K562 (cell line): ENCODE data around the gene TJP2. TPM values are rescaled to one million over a fixed set of nuclear protein-coding genes. Genes with fewer than 3 reads are reported as not detected.

Experiments
- ATAC-seq: fragments of 200-7000 bp; cut with Tn5 transposase; 3 replicates; pipeline ENCODE4 v1.9.1; 2020; ENCODE audit warnings: moderate library complexity
- BruUV-seq: library from RNA; stranded (reverse); fragments of 400-500 nt; replicated peaks from 2 replicates; lab custom pipeline; 2021; lab: Mats Ljungman, UMichigan
- CTCF ChIA-PET: fragments of 300-600 bp; formaldehyde crosslinking; extraction: SDS; loops from one replicate; lab custom pipeline; 2021; ENCODE audit warnings: low intra/inter-chr PET ratio; lab: Yijun Ruan, JAX
- POLR2A ChIA-PET: fragments of 300-600, 350-650 bp; sonication (Branson Sonifier 250); formaldehyde crosslinking; extraction: SDS; loops from one replicate; lab custom pipeline; 2021; ENCODE audit warnings: antibody characterized with exemption, inconsistent platforms; lab: Yijun Ruan, JAX
- DNase-seq, 4 experiments: peaks; one replicate each; pipeline versions ENCODE4 v3.0.0 to v3.0.0-alpha.2; 2011 to 2018; ENCODE audit warnings: low spot score in 3 of 4, mixed read lengths in 3 of 4; ENCODE audit errors: extremely low read depth in 1 of 4
- FAIRE-seq: peaks from 2 replicates; lab custom pipeline; 2011; peaks lifted over from hg19 to GRCh38; lab: Jason Lieb, UNC
- H2AFZ ChIP-seq: 2 replicates; pipeline ENCODE4 v1.6.0; 2011; ENCODE audit warnings: low read depth, low read length, control low read depth, inconsistent platforms
- H3K27ac ChIP-seq: fragments of 200-600 bp; 3 replicates; pipeline ENCODE4 v1.8.0; 2011; ENCODE audit warnings: low read depth, mild to moderate bottlenecking, control low read depth, inconsistent platforms, low read length, moderate library complexity, mixed read lengths; ENCODE audit errors: extremely low read depth
- H3K27me3 ChIP-seq, 2 experiments: fragments of 300-600 bp in 1 of 2; 2 replicates in 1 of 2; 3 replicates in 1 of 2; pipeline versions ENCODE4 v1.6.0 to v1.8.0; 2011; ENCODE audit warnings: inconsistent platforms in 2 of 2, low read length in 2 of 2, mild to moderate bottlenecking in 1 of 2, mixed read lengths in 1 of 2, moderate library complexity in 1 of 2; ENCODE audit not compliant: control insufficient read depth in 2 of 2, insufficient read depth in 2 of 2
- H3K36me3 ChIP-seq: fragments of 300-600 bp; 3 replicates; pipeline ENCODE4 v1.8.0; 2011; ENCODE audit warnings: mild to moderate bottlenecking, low read length, inconsistent platforms; ENCODE audit not compliant: control insufficient read depth, insufficient read depth
- H3K4me1 ChIP-seq, 2 experiments: fragments of 200-600 bp in 1 of 2; replicated peaks in 1 of 2; 2 replicates in 1 of 2; 3 replicates in 1 of 2; pipeline versions ENCODE4 v1.5.1 to v1.8.0; 2011; ENCODE audit warnings: inconsistent platforms in 2 of 2, low read length in 2 of 2, mild to moderate bottlenecking in 1 of 2, mixed read lengths in 1 of 2, moderate library complexity in 1 of 2; ENCODE audit not compliant: control insufficient read depth in 2 of 2, insufficient read depth in 2 of 2
- H3K4me2 ChIP-seq: 2 replicates; pipeline ENCODE4 v1.6.1; 2011; ENCODE audit warnings: low read length, control low read depth, inconsistent platforms, mixed read lengths; ENCODE audit not compliant: insufficient read depth
- H3K4me3 ChIP-seq: fragments of 200-600 bp; sonication (generic), shearing (Covaris generic); 2 replicates; pipeline ENCODE4 v1.5.1; 2016; ENCODE audit warnings: control low read depth, inconsistent platforms
- H3K79me2 ChIP-seq: fragments of 200-600 bp; 3 replicates; pipeline ENCODE4 v1.8.0; 2011; ENCODE audit warnings: low read length, inconsistent platforms; ENCODE audit not compliant: control insufficient read depth, insufficient read depth
- H3K9ac ChIP-seq, 2 experiments: 2 replicates each; pipeline versions ENCODE4 v1.6.0 to v1.6.1; 2011; ENCODE audit warnings: low read depth in 2 of 2, low read length in 2 of 2, control low read depth in 1 of 2, inconsistent platforms in 1 of 2, mild to moderate bottlenecking in 1 of 2, mixed read lengths in 1 of 2; ENCODE audit not compliant: insufficient read depth in 1 of 2
- H3K9me1 ChIP-seq: one replicate; pipeline ENCODE4 v1.6.0; 2011; ENCODE audit warnings: inconsistent platforms, mild to moderate bottlenecking, low read length, moderate library complexity; ENCODE audit not compliant: control insufficient read depth, insufficient read depth
- H3K9me3 ChIP-seq: replicated peaks from 2 replicates; pipeline ENCODE4 v1.5.1; 2011; ENCODE audit warnings: low read depth, low read length, inconsistent platforms; ENCODE audit not compliant: control insufficient read depth, insufficient read depth
- H4K20me1 ChIP-seq: replicated peaks from 2 replicates; pipeline ENCODE4 v1.6.1; 2011; ENCODE audit warnings: low read length, inconsistent platforms, mixed read lengths; ENCODE audit not compliant: control insufficient read depth, insufficient read depth
- DMBX1 ChIP-seq: fragments of 250-450 bp; sonication (Bioruptor Pico); IDR thresholded peaks from 2 replicates; pipeline ENCODE4 v1.8.0; 2022; ENCODE audit warnings: inconsistent platforms, mild to moderate bottlenecking, moderate library complexity, borderline replicate concordance
- ELK1 ChIP-seq: sonication (generic); formaldehyde crosslinking; IDR thresholded peaks from 2 replicates; pipeline ENCODE4 v1.8.1; 2022; ENCODE audit warnings: missing genetic modification reagents
- KLF6 ChIP-seq: fragments of 250-450 bp; sonication (Bioruptor Pico); IDR thresholded peaks from 2 replicates; pipeline ENCODE4 v1.4.0; 2020; ENCODE audit warnings: mild to moderate bottlenecking, moderate library complexity, borderline replicate concordance
- TBP ChIP-seq: optimal IDR thresholded peaks from 2 replicates; pipeline ENCODE3; 2011; ENCODE audit warnings: low read depth, low read length, improper control_type of control experiment
- ZNF174 ChIP-seq: fragments of 250-450 bp; sonication (Bioruptor Pico); IDR thresholded peaks from 2 replicates; pipeline ENCODE4 v1.4.0; 2020; ENCODE audit warnings: mild to moderate bottlenecking
- WGBS: fragments of 100-300 bp; shearing (Covaris generic); methylation state at CpG from one replicate; pipeline ENCODE4 v1.1.6; 2016; ENCODE audit warnings: low coverage, mixed read lengths; ENCODE audit not compliant: insufficient coverage; ENCODE audit errors: missing lambda C conversion rate; 5-methylcytosine and 5-hydroxymethylcytosine counted together
- in situ Hi-C: fragments of 300-500 bp; cut with MboI; formaldehyde crosslinking; loops from 4 replicates; pipeline ENCODE4 v1.15.0; 2018; ENCODE audit warnings: inconsistent platforms, mixed read lengths
- intact Hi-C: fragments of 100-400 bp; cut with micrococcal nuclease; formaldehyde crosslinking; loops from 2 replicates; pipeline ENCODE4 v1.14.2; 2022
- polyA plus RNA-seq, 8 experiments: library from polyadenylated mRNA; depleted of rRNA in 4 of 8; stranded (reverse) in 5 of 8; unstranded in 3 of 8; fragments of >200 nt; fragmentation: Nextera tagmentation in 2 of 8; fragmentation: Illumina TruSeq in 1 of 8; extraction: Ambion mirVana in 2 of 8; extraction: Trizol in 1 of 8; gene quantifications; 2 replicates each; pipeline versions ENCODE4 v1.2.1 to v1.2.3, GENCODE V29; 2011 to 2014; ENCODE audit warnings: inconsistent platforms in 1 of 8, missing spikeins in 1 of 8
- total RNA-seq, 7 experiments: library from RNA; depleted of rRNA in 6 of 7; stranded (reverse); fragments of >200 nt in 6 of 7; fragmentation: Illumina TruSeq in 2 of 7; extraction: Trizol in 2 of 7; gene quantifications; 2 replicates each; pipeline versions ENCODE4 v1.2.1 to v1.2.3, GENCODE V29; 2011 to 2021; ENCODE audit warnings: low replicate concordance in 1 of 7
- TF ChIP-seq, protein P1 (sequence below): fragments of 250-450 bp; sonication (Bioruptor Pico); IDR thresholded peaks from 2 replicates; pipeline ENCODE4 v1.8.0; 2022; ENCODE audit warnings: moderate library complexity, mild to moderate bottlenecking, inconsistent platforms

The TJP2 gene
- total and polyA plus RNA-seq, 9 of the 15 experiments (the other 6 are each of a cell fraction or from before 2014, with no cell fraction given): 4.0 to 24.1 (median 16.8) TPM

DNA sequence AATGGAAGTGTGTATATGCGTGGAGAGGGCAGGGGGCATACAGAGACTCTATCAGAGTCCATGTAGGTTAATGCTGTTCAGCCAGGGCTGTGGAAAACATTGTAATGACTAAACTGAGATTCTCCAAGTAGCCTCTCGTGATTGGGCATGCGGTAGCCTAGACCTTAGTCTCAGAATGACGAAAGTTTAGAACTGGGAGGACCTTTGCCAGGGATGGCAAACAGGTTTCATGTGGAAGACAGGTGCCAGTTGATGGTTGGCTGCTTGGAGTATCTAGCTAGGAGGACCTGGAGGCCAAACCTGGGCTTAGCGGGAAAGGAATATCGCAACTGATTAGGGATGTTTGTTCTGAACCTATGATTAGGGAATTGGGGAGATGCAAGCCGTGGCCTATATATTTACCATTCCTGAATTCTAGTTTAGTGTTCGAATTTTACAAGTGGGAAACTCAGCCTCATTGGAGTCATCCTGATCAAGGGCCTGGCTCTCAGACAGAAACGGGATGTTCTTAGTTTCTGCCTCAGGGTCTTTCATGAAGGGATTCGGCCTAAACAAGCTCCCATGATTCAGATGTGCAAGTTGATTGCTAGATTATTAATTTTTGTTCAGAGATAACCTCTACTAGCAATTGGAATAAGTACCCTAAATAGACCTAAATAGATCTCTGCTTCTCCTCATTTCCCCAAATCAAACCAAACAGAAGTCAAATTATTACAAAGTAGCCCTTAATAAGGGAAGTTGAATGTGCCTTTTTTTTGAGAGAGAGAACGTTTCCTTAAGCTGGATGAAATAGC is 26.8 kb upstream of the TJP2 start:
- in situ Hi-C loops: no loop called here
- no peaks in the 10 kb centered on the region for H3K9me3 ChIP-seq
- H3K36me3 ChIP-seq: no peaks in the 10 kb centered on the region
- no peak overlapping the region for H3K27ac ChIP-seq
- POLR2A ChIA-PET: interaction anchor here (1.1 kb wide), 1 partner anchor 11 kb away, joined by 4 read pairs; no protein-coding TSS in a partner anchor
- DNase-seq (no peak), FAIRE-seq (no peak), ATAC-seq (no peak)
- no peaks in the 10 kb centered on the region for H3K9me1 ChIP-seq
- no peak overlapping the region for H3K4me3 ChIP-seq
- WGBS: 65% methylated on average over 10 of the region's 11 CpGs
- no peaks in the 10 kb centered on the region for H4K20me1 ChIP-seq
- CTCF ChIA-PET: no interaction called here
- no TSS peak for BruUV-seq
- H3K27me3 ChIP-seq: no peaks in the 10 kb centered on the region
- no peak overlapping the region for H3K4me2 ChIP-seq
- H3K79me2 ChIP-seq: no peaks in the 10 kb centered on the region
- no peak overlapping the region for H3K9ac ChIP-seq
- intact Hi-C loops: loop anchor here (10.0 kb wide), 1 partner anchor 72 kb away; no protein-coding TSS in a partner anchor
- TF ChIP-seq TBP: no peak
- TF ChIP-seq KLF6: no peak
- TF ChIP-seq ZNF174 (CRISPR knock-in tag): no peak
- TF ChIP-seq, protein P1, sequence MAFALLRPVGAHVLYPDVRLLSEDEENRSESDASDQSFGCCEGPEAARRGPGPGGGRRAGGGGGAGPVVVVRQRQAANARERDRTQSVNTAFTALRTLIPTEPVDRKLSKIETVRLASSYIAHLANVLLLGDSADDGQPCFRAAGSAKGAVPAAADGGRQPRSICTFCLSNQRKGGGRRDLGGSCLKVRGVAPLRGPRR (CRISPR knock-in tag): no peak
- TF ChIP-seq ELK1 (CRISPR knock-in tag): no peak
- TF ChIP-seq DMBX1: no peak
- no peaks in the 10 kb centered on the region for H3K4me1 ChIP-seq
- no peak overlapping the region for H2AFZ ChIP-seq
